Loucy (cell line): ENCODE measurements around the gene CTSC.

Experiments
- H2AFZ ChIP-seq: fragments of 200-600 bp; sonication (generic); 2 replicates; pipeline ENCODE4 v1.6.0; 2016; ENCODE audit warnings: antibody characterized with exemption, mild to moderate bottlenecking, low read length, moderate library complexity
- H3F3A ChIP-seq: fragments of 200-600 bp; 2 replicates; pipeline ENCODE4 v1.6.0; 2016; ENCODE audit warnings: antibody characterized with exemption, low read depth, mild to moderate bottlenecking
- H3K27me3 ChIP-seq: fragments of 200-600 bp; sonication (generic); 2 replicates; pipeline ENCODE4 v1.6.1; 2014; ENCODE audit warnings: low read length, mild to moderate bottlenecking; ENCODE audit not compliant: insufficient read depth, poor library complexity, severe bottlenecking
- H3K36me3 ChIP-seq: fragments of 200-600 bp; sonication (generic); 2 replicates; pipeline ENCODE4 v1.6.1; 2016; ENCODE audit warnings: low read length; ENCODE audit not compliant: insufficient read depth
- H3K4me1 ChIP-seq: fragments of 200-600 bp; sonication (generic); 2 replicates; pipeline ENCODE4 v1.5.1; 2014; ENCODE audit warnings: low read length, mild to moderate bottlenecking; ENCODE audit not compliant: insufficient read depth, poor library complexity, severe bottlenecking
- H3K4me2 ChIP-seq: fragments of 200-600 bp; sonication (generic); 2 replicates; pipeline ENCODE4 v1.6.0; 2014; ENCODE audit warnings: antibody characterized with exemption, low read length, low read depth, mild to moderate bottlenecking; ENCODE audit not compliant: poor library complexity, severe bottlenecking
- H3K4me3 ChIP-seq: fragments of 200-600 bp; sonication (generic); 2 replicates; pipeline ENCODE4 v1.5.1; 2014; ENCODE audit warnings: low read length, mild to moderate bottlenecking, mixed read lengths; ENCODE audit not compliant: poor library complexity, severe bottlenecking
- H3K79me2 ChIP-seq: fragments of 200-600 bp; sonication (generic); 2 replicates; pipeline ENCODE4 v1.6.1; 2014; ENCODE audit warnings: low read length; ENCODE audit not compliant: insufficient read depth
- H3K9ac ChIP-seq: fragments of 200-600 bp; sonication (generic); 2 replicates; pipeline ENCODE4 v1.6.0; 2014; ENCODE audit warnings: mild to moderate bottlenecking, low read depth, low read length, moderate library complexity; ENCODE audit not compliant: poor library complexity, severe bottlenecking
- H3K9me2 ChIP-seq: fragments of 200-600 bp; sonication (generic); replicated peaks from 2 replicates; pipeline ENCODE4 v1.6.1; 2016; ENCODE audit warnings: low read depth, low read length, mixed read lengths
- H3K9me3 ChIP-seq: fragments of 200-600 bp; sonication (generic); 2 replicates; pipeline ENCODE4 v1.6.1; 2014; ENCODE audit warnings: mild to moderate bottlenecking, antibody characterized with exemption, low read length, low read depth; ENCODE audit not compliant: insufficient read depth
- H4K20me1 ChIP-seq: fragments of 200-600 bp; sonication (generic); 2 replicates; pipeline ENCODE4 v1.6.0; 2014; ENCODE audit warnings: antibody characterized with exemption, low read length, mild to moderate bottlenecking; ENCODE audit not compliant: insufficient read depth, poor library complexity, severe bottlenecking
- EZH2phosphoT487 ChIP-seq: fragments of 200-600 bp; IDR thresholded peaks from 2 replicates; pipeline ENCODE4 v1.6.1; 2018; ENCODE audit warnings: antibody characterized with exemption, mild to moderate bottlenecking, moderate library complexity, borderline replicate concordance
- TF ChIP-seq, protein P1 (sequence below): fragments of 200-600 bp; sonication (generic); conservative IDR thresholded peaks from 2 replicates; pipeline ENCODE4 v1.5.1; 2014; ENCODE audit warnings: mild to moderate bottlenecking, antibody characterized with exemption, low read length

CTSC gene

DNA sequence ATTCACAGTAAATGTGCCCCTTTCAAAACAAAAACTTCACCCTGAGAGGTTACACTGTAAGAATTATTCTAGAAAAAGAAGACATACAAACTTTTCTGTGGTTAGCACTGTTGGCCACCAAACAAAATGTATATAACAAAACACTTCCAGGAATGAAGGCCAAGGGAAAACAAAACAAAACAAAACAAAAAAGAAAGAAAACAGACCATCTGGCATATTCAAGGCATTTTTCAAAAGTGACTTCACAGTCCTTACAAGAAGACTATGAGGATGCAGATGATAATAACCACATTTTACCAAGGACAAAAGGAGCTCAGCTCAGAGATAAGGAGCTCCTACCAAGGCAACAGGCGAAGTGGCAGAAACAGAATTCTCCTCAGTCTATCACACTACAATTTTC, 24.9 kb downstream of the CTSC start:
- H3K4me3 ChIP-seq = no peak overlapping the region
- H3K9me2 ChIP-seq = no peaks in the 10 kb centered on the region
- no peak overlapping the region for H2AFZ ChIP-seq
- peaks cover 61% of the 10 kb centered on the region for H3K36me3 ChIP-seq
- peaks cover 13% of the 10 kb centered on the region for H4K20me1 ChIP-seq
- no peak overlapping the region for H3K4me2 ChIP-seq
- H3K4me1 ChIP-seq = peaks cover 13% of the 10 kb centered on the region
- H3K27me3 ChIP-seq = no peaks in the 10 kb centered on the region
- TF ChIP-seq, protein P1, sequence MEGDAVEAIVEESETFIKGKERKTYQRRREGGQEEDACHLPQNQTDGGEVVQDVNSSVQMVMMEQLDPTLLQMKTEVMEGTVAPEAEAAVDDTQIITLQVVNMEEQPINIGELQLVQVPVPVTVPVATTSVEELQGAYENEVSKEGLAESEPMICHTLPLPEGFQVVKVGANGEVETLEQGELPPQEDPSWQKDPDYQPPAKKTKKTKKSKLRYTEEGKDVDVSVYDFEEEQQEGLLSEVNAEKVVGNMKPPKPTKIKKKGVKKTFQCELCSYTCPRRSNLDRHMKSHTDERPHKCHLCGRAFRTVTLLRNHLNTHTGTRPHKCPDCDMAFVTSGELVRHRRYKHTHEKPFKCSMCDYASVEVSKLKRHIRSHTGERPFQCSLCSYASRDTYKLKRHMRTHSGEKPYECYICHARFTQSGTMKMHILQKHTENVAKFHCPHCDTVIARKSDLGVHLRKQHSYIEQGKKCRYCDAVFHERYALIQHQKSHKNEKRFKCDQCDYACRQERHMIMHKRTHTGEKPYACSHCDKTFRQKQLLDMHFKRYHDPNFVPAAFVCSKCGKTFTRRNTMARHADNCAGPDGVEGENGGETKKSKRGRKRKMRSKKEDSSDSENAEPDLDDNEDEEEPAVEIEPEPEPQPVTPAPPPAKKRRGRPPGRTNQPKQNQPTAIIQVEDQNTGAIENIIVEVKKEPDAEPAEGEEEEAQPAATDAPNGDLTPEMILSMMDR = no peak
- no peak for TF ChIP-seq EZH2phosphoT487
- no peak overlapping the region for H3K9ac ChIP-seq
- H3K79me2 ChIP-seq = peaks cover 51% of the 10 kb centered on the region
- H3F3A ChIP-seq = no peaks in the 10 kb centered on the region
- H3K9me3 ChIP-seq = no peaks in the 10 kb centered on the region

DNA sequence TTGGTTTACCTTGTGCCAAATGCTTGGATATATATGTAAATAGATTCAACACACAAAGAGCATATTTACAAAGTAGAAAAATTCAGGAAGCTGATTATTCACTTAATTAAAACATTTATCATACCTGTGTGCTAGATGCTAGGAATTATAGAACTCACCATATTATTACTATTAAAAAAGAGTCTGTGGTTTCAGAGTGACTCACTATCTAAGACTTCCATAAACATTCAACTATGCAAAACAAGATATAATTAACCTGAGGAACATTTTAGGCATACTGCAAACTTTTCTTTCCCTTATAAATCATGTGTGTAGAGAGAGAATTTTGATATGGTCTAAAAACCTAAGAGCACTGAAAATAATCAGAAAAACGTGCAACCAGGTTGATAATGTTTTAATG, 27.3 kb downstream of the CTSC start:
- H3K36me3 ChIP-seq = peaks cover 80% of the 10 kb centered on the region
- peaks cover 7% of the 10 kb centered on the region for H4K20me1 ChIP-seq
- no peak overlapping the region for H3K9ac ChIP-seq
- TF ChIP-seq, protein P1 = no peak
- TF ChIP-seq EZH2phosphoT487 = no peak
- H3K4me2 ChIP-seq = no peak overlapping the region
- no peak overlapping the region for H2AFZ ChIP-seq
- no peaks in the 10 kb centered on the region for H3K27me3 ChIP-seq
- H3K4me1 ChIP-seq = peaks cover 12% of the 10 kb centered on the region
- no peaks in the 10 kb centered on the region for H3K9me2 ChIP-seq
- no peaks in the 10 kb centered on the region for H3K9me3 ChIP-seq
- H3K4me3 ChIP-seq = no peak overlapping the region
- no peaks in the 10 kb centered on the region for H3F3A ChIP-seq
- peaks cover 30% of the 10 kb centered on the region for H3K79me2 ChIP-seq

DNA sequence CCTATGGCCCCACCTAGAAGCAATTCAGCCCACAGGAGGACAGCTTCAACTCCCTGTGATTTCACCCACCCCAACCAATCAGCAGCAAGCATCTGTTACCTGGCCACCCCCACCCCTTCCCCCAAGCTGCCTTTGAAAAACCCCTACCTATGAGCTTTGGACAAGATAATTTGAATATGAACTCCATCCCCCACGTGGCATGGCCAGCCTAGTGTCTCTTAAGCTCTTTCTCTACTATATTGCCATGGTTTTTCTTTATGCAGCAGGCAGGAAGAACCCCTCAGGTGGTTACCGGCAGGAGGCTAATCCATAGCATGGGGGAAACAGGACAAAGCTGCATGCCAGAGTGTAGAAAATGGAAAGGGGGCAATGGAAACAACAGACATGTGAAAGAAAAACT, 29.0 kb downstream of the CTSC start:
- Histone ChIP-seq H3K79me2 (peaks cover 16% of the 10 kb centered on the region), H3K9me2 (no peaks in the 10 kb centered on the region), H3K4me2 (no peak overlapping the region), H3K36me3 (peaks cover 88% of the 10 kb centered on the region), H3K4me3 (no peak overlapping the region), H3F3A (no peaks in the 10 kb centered on the region), H4K20me1 (peaks cover 4% of the 10 kb centered on the region), H2AFZ (no peak overlapping the region), H3K9me3 (no peaks in the 10 kb centered on the region), H3K4me1 (peaks cover 2% of the 10 kb centered on the region), H3K9ac (no peak overlapping the region), H3K27me3 (no peaks in the 10 kb centered on the region)
- TF ChIP-seq EZH2phosphoT487 = no peak
- TF ChIP-seq, protein P1 = no peak
